ENCODE data around the gene VSIG10L2.

The VSIG10L2 gene

GRCh38 chr11:125934473-125934872 is 11.4 kb upstream of the VSIG10L2 start:
- TF ChIP-seq, protein P1, sequence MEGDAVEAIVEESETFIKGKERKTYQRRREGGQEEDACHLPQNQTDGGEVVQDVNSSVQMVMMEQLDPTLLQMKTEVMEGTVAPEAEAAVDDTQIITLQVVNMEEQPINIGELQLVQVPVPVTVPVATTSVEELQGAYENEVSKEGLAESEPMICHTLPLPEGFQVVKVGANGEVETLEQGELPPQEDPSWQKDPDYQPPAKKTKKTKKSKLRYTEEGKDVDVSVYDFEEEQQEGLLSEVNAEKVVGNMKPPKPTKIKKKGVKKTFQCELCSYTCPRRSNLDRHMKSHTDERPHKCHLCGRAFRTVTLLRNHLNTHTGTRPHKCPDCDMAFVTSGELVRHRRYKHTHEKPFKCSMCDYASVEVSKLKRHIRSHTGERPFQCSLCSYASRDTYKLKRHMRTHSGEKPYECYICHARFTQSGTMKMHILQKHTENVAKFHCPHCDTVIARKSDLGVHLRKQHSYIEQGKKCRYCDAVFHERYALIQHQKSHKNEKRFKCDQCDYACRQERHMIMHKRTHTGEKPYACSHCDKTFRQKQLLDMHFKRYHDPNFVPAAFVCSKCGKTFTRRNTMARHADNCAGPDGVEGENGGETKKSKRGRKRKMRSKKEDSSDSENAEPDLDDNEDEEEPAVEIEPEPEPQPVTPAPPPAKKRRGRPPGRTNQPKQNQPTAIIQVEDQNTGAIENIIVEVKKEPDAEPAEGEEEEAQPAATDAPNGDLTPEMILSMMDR (IDR thresholded peaks at IDR 0.05; ENCODE audit: control insufficient read depth, insufficient read depth, low read depth, low read length, missing control alignments): no peak
- H3K4me3 ChIP-seq (ENCODE audit: control insufficient read depth, low read depth, low read length): no peak overlapping the region
- no peak for DNase-seq (ENCODE audit: low read depth)

- no peak for DNase-seq (ENCODE audit: low read depth)
- TF ChIP-seq, protein P1 (IDR thresholded peaks at IDR 0.05; ENCODE audit: control insufficient read depth, insufficient read depth, low read depth, low read length, missing control alignments): no peak
- H3K4me3 ChIP-seq (ENCODE audit: control insufficient read depth, low read depth, low read length): no peak overlapping the region
Measured at GRCh38 chr11:125935056-125935455, 10.8 kb upstream of the VSIG10L2 start.

DNA sequence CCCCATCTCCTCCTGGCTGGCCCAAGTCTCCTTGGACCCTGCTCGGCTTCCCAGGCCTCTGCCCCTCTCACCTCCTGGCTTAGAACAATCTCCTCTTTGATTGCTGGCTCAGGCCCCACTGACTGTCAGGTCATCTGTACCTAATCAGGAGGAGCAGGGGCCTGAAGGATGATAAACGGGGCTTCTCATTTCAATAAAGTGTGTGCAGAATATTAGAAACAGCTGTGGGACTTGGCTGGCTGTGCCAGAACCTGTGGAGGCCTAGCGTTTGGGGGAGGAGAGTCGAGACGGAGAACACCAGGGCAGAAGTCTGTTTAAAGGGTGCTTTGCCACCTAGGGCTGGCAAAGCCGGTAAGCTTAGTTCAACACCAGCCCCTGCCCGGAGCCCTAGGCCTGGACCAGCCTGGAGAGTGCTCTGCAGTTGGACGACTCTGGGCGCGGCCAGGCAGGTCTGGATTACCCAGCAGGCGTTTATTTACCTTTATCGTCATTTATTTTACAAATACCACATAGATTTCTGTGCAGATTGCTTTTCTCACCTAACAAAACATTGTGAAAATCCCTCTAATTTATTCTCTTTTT is 10.1 kb upstream of the VSIG10L2 start:
- no peak for DNase-seq (ENCODE audit: low read depth)
- H3K4me3 ChIP-seq (ENCODE audit: control insufficient read depth, low read depth, low read length): no peak overlapping the region

DNA sequence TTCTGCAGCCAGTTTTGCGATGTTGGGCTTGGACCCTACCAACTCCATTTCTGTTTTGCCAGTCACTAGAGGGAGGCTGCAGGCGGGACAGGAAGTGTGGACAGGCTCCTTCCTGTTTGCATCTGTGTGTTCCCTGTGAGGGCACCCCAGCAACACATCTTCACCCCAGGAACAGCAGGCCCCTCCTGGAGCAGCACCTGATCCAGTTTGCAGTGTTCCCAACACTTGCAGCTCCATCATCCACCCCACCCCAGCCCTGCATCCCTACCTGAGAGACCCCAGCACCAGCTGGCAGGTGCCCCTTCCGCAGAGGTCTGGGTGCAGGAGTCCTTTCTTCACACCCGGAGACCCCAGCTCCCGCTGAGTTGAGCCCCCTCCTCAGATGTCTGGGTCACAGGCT is 7.4 kb upstream of the VSIG10L2 start:
- TF ChIP-seq, protein P1 (IDR thresholded peaks at IDR 0.05; ENCODE audit: control insufficient read depth, insufficient read depth, low read depth, low read length, missing control alignments): no peak
- DNase-seq (ENCODE audit: low read depth): no peak
- no peak overlapping the region for H3K4me3 ChIP-seq (ENCODE audit: control insufficient read depth, low read depth, low read length)

More for the DNA sequence above, 10.1 kb upstream of the VSIG10L2 start:
- TF ChIP-seq, protein P1 (IDR thresholded peaks at IDR 0.05; ENCODE audit: control insufficient read depth, insufficient read depth, low read depth, low read length, missing control alignments): no peak

GRCh38 chr11:125939081-125939521 is 6.7 kb upstream of the VSIG10L2 start:
- TF ChIP-seq, protein P1 (IDR thresholded peaks at IDR 0.05; ENCODE audit: control insufficient read depth, insufficient read depth, low read depth, low read length, missing control alignments): no peak
- no peak overlapping the region for H3K4me3 ChIP-seq (ENCODE audit: control insufficient read depth, low read depth, low read length)
- DNase-seq (ENCODE audit: low read depth): no peak

DNA sequence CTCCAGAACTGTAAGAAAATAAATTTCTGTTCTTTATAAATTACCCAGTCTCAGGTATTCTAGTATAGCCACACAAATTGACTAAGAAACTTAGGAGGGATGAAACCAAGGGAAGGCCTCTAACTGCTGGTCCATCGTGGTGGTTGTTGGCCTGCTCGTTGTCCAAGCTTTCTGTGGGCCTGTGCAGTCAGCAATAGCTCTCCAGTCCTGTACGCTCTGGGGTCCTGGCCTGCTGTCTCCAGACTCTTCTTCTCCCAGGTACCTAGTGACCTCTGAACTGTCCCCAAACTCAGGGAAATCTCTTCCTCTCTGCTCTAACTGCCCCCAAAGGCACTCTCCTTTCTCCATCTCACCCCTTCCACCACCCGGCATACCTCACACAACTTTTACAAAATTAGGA is 5.7 kb upstream of the VSIG10L2 start:
- DNase-seq (ENCODE audit: low read depth): no peak
- H3K4me3 ChIP-seq (ENCODE audit: control insufficient read depth, low read depth, low read length): no peak overlapping the region
- TF ChIP-seq, protein P1 (IDR thresholded peaks at IDR 0.05; ENCODE audit: control insufficient read depth, insufficient read depth, low read depth, low read length, missing control alignments): no peak

- DNase-seq (ENCODE audit: low read depth): no peak
- H3K4me3 ChIP-seq (ENCODE audit: control insufficient read depth, low read depth, low read length): no peak overlapping the region
- TF ChIP-seq, protein P1 (IDR thresholded peaks at IDR 0.05; ENCODE audit: control insufficient read depth, insufficient read depth, low read depth, low read length, missing control alignments): no peak
Measured at GRCh38 chr11:125941267-125941618, 4.6 kb upstream of the VSIG10L2 start.

Measured in AG09309 (cell line).